GM21367 (cell line): ENCODE data around the gene LCN1.

Experiments used
- ATAC-seq: cut with Tn5 transposase; IDR thresholded peaks from one replicate; pipeline ENCODE4 v1.9.1; 2021; ENCODE audit not compliant: unreplicated experiment

LCN1 gene

GRCh38 chr9:135565636-135566035, 44.4 kb downstream of the LCN1 start:
- ATAC-seq, result no peak

- no peak for ATAC-seq
Measured at GRCh38 chr9:135566552-135566951, 45.3 kb downstream of the LCN1 start.

- ATAC-seq, result no peak
Measured at GRCh38 chr9:135567311-135567710, 46.1 kb downstream of the LCN1 start.

- ATAC-seq, result no peak
Measured at GRCh38 chr9:135568026-135568425, 46.8 kb downstream of the LCN1 start.

GRCh38 chr9:135570456-135570855, 49.2 kb downstream of the LCN1 start:
- ATAC-seq, result no peak

GRCh38 chr9:135572233-135572632, 51.0 kb downstream of the LCN1 start:
- no peak for ATAC-seq

- ATAC-seq, result no peak
Measured at GRCh38 chr9:135573124-135573523, 51.9 kb downstream of the LCN1 start.

- no peak for ATAC-seq
Measured at GRCh38 chr9:135574331-135574730, 53.1 kb downstream of the LCN1 start.

GRCh38 chr9:135574943-135575342, 53.7 kb downstream of the LCN1 start:
- ATAC-seq, result no peak
